HG02610 (cell line): ENCODE measurements around the gene BAG3.
"Not testable (repeated sequence)": the region's sequence is repeated elsewhere in the genome, so short reads cannot be mapped to it uniquely, and the experiment has no call there.

Experiments
- ATAC-seq: cut with Tn5 transposase; IDR thresholded peaks from one replicate; pipeline ENCODE4 v1.9.1; 2021; ENCODE audit warnings: mild to moderate bottlenecking, moderate library complexity; ENCODE audit not compliant: unreplicated experiment

The BAG3 gene

DNA sequence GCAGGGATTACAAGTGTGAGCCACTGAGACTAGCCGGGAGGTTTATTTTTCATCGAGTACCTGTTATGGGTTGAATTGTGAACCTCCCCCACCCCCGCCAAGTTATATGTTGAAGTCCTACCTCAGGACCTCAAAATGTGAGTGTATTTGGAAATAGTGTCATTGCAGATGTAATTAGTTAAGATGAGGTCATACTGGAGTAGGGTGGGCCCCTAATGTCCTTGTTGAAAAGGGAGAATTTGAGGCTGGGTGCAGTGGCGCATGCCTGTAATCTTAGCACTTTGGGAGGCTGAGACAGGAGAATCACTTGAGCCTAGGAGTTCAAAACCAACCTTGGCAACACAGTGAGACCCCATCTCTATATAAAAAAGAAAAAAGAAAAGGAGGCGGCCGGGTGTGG is 10.8 kb upstream of the BAG3 start:
- ATAC-seq = no peak

DNA sequence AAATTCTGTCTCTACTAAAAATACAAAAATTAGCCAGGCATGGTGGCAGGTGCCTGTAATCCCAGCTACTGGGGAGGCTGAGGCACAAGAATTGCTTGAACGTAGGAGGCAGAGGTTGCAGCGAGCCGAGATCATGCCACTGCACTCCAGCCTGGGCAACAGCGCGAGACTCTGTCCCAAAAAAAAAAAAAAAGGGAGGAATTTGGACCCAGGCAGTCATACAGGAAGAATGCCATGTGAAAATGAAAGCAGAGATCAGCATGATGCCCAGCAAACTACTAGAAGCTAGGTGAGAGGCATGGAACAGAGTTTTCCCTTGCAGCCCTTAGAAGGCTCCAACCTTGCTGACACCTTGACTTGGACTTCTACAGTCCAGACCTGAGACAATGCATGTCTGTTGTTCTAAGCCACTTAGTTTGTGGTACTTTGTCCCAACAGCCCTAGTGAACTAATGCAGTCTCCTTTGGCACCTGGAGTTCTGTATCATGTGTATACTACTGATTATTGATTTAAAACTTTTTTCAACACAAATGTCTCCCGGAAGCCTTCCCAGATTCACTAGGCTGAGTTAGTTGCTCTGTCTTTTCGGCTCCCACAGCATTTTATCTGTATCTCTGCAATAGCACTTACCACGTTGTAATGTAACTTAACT is 10.2 kb upstream of the BAG3 start:
- no peak for ATAC-seq

DNA sequence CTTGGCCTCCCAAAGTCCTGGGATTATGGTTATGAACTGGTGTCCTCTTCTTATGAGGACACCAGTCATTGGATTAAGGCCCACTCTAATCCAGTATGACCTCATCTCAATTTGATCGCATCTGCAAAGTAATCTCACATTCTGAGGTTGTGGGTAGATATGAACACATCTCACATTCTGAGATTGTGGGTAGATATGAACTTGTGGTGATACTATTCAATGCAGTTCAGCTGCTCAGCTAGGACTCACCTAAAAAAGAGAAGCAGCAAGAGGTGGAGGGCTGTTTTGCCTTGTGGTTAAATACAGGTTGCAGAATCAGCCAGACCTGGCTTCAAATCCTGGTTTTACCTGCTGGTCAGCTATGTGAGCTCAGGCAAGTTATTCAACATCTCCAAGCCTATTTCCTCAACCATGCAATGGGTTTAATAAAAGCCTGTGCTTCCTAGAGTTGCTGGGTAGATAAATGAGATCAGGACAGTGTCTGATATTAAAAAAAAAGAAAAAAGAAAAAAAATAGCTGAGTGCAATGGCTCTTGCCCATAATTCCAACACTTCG is 8.5 kb upstream of the BAG3 start:
- no peak for ATAC-seq

DNA sequence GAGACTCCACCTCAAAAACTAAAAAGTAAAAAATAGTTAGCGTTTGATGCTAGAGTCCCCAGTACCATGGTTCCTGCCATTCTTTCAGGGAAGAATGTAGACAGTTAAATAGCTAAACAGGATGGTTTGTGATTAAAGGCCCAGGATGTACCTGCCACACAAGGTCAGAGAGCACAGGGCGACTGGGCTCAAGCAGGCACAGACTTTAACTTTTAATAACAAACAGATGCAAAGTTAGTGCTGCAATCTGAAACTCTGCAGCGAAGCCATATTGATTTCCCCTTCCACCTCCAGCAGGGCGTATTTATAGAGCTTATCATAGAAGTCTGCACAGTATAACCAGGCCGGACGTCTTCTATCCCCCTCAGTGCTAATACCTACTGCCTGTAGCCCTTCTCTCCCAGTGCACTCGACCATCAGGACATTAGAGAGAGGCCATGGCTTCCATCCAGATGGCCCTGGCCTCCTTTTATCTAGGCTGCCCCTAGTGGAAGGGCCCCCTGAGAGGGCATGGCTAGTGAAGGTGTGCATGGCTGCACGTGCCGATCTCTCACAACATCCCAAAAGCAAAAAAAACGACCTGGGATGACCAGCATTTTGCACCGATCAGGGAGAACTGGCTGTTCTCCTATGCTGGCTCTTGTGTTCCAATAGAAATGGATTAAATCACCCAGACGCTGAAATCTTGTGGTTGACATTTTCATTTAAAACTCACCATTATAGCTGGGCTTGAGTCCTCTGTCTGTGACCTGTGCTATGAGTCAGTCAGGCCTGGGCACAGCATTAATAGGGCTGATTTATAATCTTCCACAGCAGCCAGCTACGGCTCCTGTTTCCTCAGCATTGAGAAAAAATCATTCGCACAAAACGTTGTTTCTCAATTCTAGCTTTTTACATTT is 7.6 kb upstream of the BAG3 start:
- ATAC-seq = no peak

DNA sequence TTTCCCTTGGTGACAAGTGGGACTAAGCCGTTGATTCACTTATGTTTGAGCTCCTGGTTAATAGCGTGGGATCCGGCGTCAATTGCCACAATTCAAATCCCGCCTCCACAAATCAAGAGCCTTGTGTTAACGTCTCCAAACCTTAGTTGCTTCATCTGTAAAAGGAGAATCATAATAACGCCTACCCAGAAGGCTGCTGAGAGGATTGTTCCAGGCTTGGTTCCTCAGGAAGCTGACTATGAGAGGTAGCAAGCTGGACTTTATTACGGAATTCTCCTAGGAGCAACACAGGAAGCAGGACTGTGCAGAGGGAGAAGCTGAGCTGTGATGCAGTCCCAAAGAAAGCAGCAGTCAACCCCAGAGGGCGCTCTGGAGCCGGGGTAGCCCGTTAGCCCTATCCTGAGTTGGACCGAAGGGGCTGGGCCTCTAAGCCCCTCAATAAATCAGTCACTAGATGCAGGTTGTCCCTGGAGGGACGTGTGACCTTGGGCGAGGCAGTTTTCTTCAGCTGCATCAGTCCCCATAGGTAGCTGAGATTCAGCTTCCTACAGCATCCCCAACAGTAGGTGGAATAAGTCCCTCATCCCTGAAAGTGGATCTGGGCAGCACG is 6.9 kb upstream of the BAG3 start:
- no peak for ATAC-seq

DNA sequence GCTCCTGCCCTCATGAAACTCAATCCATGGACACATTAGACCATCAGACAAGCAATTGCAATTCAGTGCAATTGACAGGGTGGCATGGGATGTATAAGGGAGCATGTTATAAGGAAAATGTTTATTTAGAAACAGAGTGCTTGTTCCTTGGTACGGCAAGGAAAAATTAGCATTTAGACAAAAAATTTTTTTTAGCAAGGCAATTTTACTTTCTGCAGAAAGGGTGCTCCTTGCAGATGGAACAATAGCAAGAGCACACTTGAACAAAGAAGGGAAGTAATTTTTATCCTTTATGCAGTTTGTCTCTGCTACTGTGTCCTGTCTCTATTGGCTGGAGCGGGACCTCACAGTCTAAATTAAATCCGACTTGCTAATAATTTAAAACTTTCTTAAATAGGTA is 6.2 kb upstream of the BAG3 start:
- no peak for ATAC-seq

DNA sequence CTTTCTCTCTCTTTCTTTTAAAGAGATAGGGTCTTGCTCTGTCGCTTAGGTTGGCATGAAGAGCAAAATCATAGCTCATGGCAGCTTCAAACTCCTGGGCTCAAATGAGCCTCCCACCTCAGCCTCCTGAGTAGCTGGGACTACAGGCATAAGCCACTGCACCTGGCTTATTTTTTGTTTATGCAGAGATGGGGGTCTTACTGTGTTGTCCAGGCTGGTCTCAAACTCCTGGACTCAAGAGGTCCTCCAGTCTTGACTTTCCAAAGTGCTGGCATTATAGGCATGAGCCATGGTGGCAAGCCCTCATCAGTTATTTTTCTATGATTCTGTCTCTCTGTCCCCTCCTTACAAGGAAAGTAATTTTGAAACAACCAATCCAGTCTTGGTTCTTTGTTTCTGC is 1.1 kb upstream of the BAG3 start:
- no peak for ATAC-seq

DNA sequence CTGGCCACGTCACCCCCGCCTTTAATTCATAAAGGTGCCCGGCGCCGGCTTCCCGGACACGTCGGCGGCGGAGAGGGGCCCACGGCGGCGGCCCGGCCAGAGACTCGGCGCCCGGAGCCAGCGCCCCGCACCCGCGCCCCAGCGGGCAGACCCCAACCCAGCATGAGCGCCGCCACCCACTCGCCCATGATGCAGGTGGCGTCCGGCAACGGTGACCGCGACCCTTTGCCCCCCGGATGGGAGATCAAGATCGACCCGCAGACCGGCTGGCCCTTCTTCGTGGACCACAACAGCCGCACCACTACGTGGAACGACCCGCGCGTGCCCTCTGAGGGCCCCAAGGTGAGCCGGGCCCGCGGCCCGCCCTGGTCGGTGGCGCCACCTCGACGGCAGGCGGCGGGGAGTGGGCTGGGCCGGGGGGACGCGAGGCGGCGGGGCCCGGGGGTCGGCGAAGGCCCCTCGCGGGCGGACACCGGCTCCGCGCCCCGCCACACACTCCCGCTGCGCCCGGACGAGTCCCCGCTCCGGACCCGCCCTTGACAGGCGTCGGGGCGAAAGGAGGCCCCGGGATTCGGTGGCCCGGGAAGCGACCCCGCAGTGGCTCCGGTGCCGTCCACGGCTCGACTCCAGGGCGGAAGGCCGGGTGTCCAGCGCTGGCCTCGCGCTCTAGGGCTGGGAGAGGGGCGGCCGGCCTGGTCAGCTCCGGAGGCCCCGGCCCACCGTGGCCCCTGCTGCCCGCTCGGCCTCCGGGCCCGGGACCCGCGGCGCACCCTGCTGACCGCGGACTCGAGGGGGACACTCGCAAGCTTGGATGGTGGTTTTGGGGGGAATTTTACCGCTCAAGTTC is 557 bp downstream of the BAG3 start:
- ATAC-seq = no peak

DNA sequence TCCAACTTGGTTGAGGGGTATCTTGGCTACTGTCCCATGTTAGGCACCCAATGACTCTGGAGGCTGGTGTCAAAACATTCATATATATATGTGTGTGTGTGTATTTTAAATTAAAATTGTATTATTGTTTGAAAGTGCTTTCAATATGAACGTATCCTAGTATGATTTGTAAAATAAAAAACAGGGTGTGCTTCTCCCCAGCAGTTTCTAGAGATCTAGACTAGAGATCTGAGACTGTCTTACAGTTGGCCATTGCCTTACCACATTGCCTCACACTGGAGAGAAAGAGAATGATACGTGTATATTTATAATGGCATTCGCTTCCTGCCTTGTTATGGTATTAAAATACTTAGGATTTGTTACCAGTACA is 1.2 kb downstream of the BAG3 start:
- no peak for ATAC-seq

DNA sequence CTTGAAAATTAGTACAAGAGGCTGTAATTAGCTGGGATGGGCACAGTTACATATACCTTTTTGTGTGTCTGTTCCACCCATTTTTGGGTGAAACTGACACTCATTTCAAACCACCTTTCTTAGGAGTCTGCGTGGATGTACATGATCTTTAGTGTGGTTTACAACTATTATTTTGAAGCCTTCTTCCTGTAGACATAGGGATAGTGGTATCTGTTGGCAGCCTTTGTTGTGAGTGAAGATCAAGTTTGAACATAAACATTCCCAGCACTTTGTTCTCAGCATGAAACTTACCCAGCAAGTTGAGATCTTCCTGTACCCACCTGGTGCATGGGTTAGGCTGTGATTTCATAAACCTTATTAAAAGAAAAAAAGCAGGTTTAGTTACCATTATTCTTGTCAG is 2.0 kb downstream of the BAG3 start:
- no peak for ATAC-seq

DNA sequence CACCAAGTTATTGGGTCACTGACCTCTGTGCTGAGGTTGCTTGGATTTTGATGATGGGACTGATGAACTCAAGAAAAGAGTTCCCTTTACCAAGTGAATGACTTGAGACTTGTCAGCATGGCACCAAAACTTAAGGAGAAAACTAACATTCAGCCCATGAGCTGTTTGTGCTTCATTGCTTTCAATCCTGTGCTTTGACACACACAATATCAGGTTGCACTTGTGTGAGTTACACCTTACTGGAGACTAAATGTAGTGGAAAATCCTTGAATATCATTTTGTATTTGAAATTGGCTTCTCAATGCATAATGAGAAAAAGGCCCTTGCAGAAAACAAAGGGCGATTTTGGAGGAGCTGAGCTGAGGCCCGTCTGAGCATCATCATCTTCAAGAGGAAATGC is 2.7 kb downstream of the BAG3 start:
- no peak for ATAC-seq

DNA sequence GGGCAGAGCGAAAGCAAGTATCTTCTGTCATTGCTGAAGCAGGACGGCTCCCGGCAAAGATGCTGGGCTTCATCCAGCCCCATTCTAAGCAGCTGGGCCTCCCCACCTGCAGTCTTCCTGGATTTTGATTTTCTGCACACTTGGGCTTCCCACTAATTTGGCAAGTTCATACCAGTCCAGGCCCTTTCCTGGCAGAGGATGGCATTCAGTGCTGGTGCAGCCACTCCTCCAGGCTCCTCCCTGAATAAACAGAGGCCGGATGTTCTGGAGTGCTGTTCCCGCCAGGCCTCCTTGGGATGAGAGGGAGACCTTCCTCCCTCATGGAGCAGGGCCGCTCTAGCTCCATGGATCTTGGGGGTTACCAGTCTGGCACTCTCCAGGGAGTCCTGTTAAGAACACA is 3.4 kb downstream of the BAG3 start:
- ATAC-seq = no peak

DNA sequence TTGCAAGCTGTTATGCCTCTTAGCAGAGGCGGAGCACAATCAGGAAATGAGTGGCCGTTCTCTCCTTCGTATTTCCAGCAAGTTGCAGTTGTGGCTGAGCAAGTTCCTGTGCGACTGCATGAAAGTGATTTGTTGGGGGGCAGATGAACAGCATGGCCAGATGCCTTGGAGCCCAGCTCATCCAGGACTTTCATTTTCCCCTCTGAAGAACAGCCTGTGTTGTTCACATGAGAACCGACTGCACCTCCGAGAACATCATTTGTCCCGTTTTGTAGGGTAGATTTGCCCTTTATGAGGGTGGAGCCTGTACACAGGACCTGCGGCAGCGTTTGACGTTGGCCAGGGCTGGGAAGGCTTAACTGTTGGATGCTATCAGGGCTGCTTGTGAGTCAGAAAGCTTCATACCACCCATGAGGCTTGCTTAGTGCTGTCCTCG is 4.4 kb downstream of the BAG3 start:
- ATAC-seq = no peak

DNA sequence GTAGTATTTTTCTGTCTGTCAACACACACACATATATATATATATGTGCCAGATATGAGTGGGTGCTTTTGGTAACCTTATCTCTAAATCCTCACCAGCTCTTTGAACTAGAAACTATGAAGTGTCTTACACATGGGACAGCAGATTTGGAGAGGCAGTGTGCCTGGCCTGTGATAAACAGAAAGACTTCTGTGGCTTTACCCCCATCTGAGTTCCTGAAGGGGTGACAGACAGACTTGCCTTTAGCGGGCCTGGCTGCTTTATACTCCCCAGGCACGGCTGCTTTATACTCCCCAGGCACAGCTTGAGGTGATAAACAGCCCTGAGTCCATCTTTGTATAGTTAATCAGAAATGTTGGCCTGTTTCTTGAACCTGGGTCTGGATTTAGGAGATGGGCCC is 5.6 kb downstream of the BAG3 start:
- no peak for ATAC-seq

DNA sequence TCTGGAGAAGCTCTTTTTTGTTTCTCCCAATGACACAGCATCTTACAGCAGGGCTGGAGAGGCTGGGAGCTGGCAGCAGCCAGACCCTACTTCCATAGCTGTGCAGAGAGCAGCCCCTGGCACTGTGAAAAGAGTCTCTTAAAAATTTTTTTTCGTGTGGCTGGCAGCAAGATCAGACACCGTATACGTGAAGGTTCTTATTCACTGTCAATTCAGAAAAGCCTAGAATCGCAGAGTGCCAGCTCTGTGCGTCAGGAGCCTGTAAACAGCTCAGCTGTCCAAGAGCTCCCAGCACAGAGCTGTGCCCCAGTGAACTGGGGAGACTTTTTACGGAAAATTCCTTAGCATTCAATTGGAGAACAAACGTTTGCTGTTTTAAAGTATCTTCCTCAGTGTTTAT is 6.5 kb downstream of the BAG3 start:
- ATAC-seq = no peak

DNA sequence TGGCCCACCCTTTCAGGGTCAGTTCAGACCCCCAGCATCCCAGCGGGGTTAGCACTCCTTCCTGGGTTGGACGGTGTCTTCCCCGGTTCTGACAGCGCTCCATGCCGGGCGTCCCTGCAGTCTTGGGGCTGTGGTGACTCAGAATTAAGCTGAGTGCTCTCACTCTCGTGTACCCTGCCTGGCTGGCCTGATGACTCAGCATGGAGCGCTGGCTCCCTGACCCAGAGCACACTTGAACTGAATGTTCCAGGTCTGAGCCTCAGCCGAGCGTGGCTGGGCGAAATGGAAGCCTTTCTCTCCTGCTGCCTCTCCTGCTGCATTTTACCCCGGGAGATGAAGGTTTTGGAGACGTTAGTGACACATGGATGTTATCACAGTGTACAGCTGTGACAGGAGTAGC is 7.1 kb downstream of the BAG3 start:
- ATAC-seq = no peak

DNA sequence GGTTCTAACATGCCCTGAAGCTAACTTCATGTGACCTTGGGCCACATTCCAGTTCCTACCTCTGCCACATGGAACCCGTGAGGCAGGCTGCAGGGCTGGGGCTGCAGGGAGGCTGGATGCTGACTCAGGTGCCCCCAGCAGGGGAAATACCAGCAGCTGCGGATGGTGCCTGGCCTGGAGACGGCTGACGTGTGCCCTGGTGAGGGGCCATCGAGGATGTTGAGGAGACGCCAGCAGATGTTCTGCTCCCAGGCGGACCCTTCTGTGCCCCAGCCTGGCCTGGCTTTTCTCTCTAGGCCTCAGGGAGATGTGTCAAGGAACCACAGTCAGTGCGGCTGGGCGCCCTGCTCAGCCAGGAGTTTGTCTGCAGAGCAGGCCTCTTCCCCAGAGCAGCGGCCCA is 8.8 kb downstream of the BAG3 start:
- no peak for ATAC-seq

DNA sequence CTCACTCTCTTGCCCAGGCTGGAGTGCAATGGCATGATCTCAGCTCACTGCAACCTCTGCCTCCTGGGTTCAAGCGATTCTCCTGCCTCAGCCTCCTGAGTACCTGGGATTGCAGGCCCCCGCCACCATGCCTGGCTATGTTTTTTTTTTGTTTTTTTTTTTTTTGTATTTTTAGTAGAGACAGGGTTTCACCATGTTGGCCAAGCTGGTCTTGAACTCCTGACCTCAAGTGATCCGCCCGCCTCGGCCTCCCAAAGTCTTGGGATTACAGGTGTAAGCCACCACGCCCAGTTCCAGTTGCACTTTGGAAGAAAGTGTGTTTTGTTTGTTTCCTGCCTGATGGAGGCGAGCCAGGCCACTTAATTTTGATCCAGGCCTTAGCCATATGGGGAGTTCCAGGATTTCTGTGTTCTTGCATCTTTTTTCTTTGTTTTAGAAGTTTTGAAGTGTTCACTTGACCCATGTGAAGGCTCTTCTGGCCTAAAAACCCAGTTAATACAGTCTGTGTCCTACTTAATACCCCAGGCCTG is 11.0 kb downstream of the BAG3 start:
- not testable (repeated sequence) for ATAC-seq

DNA sequence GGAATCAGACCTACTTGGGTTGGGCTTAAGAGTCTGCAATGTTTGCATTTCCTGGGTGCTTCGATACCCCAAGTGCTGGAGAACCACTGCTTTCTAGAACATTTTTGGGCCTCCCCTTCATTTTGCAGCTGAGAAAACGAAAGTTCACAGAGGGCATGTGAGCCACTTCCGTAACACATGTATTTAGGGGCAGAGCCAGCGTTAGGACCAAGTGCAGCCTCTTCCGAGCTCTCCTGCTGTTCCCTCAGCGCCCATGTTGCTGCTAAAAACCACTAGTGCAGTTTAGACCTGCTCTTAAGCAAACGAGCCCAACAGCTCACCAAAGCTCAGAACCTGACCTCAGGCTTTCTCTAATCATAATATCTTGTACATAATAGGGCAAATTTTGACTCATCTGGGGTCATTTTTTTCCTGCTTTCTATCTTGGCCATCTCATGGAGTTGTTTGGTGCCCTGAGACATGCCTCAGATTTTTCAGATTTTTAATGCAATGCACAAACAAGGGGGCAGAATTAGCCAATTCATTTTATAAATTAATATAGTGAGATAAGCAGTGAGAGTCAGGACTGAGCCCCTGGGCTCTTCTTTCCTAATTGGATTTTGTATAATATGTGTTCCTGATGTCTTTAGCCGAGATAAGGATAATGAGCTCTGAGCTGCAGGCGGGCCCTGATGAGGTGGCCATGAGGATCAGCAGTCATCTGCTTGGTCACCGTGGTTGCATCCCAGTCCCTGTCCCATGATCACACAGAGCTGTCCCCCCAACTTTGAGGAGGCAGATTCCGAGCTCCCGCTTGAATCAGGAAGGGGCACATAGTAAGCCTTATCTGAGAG is 12.9 kb downstream of the BAG3 start:
- no peak for ATAC-seq
